Femur (tissue), 1 donor: ENCODE measurements around the gene DHX8.
A peak's percentile ranks its signal among the peaks of the same experiment; 100 is the strongest.
"Not testable (repeated sequence)": the region's sequence is repeated elsewhere in the genome, so short reads cannot be mapped to it uniquely, and the experiment has no call there.

Experiments used
- DNase-seq: peaks from one replicate; pipeline ENCODE4 v3.0.0-alpha.2; 2017

DHX8 gene

GRCh38 chr17:43483674-43484551 is at the start of gene DHX8:
TSS of gene DHX8 (plus strand) at chr17:43483975. CDS start at chr17:43484038, 63 bp downstream.
- DNase-seq, result peak; percentile 99

GRCh38 chr17:43434902-43435319 is 48.9 kb upstream of the DHX8 start:
- DNase-seq, result no peak

- no peak for DNase-seq
These were observed 46.0 kb upstream of the DHX8 start for GRCh38 chr17:43437756-43438155.

- no peak for DNase-seq
These were observed 45.1 kb upstream of the DHX8 start for GRCh38 chr17:43438626-43439025.

GRCh38 chr17:43439041-43439440 is 44.7 kb upstream of the DHX8 start:
- no peak for DNase-seq

- no peak for DNase-seq
These were observed 41.1 kb upstream of the DHX8 start for GRCh38 chr17:43442711-43443110.

- DNase-seq, result no peak
These were observed 40.4 kb upstream of the DHX8 start for GRCh38 chr17:43443381-43443780.

- DNase-seq, result no peak
These were observed 39.4 kb upstream of the DHX8 start for GRCh38 chr17:43444223-43445008.

- no peak for DNase-seq
These were observed 38.7 kb upstream of the DHX8 start for GRCh38 chr17:43445009-43445589.

- no peak for DNase-seq
These were observed 37.0 kb upstream of the DHX8 start for GRCh38 chr17:43446773-43447172.

GRCh38 chr17:43448720-43449469 is 34.9 kb upstream of the DHX8 start:
- no peak for DNase-seq

- no peak for DNase-seq
These were observed 34.1 kb upstream of the DHX8 start for GRCh38 chr17:43449470-43450248.

- not testable (repeated sequence) for DNase-seq
These were observed 33.0 kb upstream of the DHX8 start for GRCh38 chr17:43450791-43451190.

- not testable (repeated sequence) for DNase-seq
These were observed 32.0 kb upstream of the DHX8 start for GRCh38 chr17:43451741-43452140.

GRCh38 chr17:43453331-43453812 is 30.4 kb upstream of the DHX8 start:
- DNase-seq, result peak; percentile 38

GRCh38 chr17:43454868-43455267 is 28.9 kb upstream of the DHX8 start:
- no peak for DNase-seq

GRCh38 chr17:43456029-43456428 is 27.7 kb upstream of the DHX8 start:
- no peak for DNase-seq

GRCh38 chr17:43456661-43457361 is 27.0 kb upstream of the DHX8 start:
- peak; percentile 53 for DNase-seq

- no peak for DNase-seq
These were observed 26.4 kb upstream of the DHX8 start for GRCh38 chr17:43457362-43457692.

- DNase-seq, result not testable (repeated sequence)
These were observed 23.9 kb upstream of the DHX8 start for GRCh38 chr17:43459878-43460277.

GRCh38 chr17:43461185-43461584 is 22.6 kb upstream of the DHX8 start:
- DNase-seq, result no peak
